GM12892 (cell line): ENCODE data around the gene THOC2.

Experiments
- POLR2A ChIP-seq: IDR thresholded peaks from 2 replicates; pipeline ENCODE4 v1.6.1; 2011; ENCODE audit warnings: low read depth, low read length, control low read depth
- POLR2AphosphoS5 ChIP-seq: IDR thresholded peaks from 2 replicates; pipeline ENCODE4 v1.6.1; 2011; ENCODE audit warnings: low read depth, low read length, control low read depth
- TAF1 ChIP-seq: IDR thresholded peaks from 2 replicates; pipeline ENCODE4 v1.6.1; 2011; ENCODE audit warnings: low read depth, mild to moderate bottlenecking, control low read depth, low read length, borderline replicate concordance

- TF ChIP-seq POLR2AphosphoS5 (no peak), POLR2A (no peak), TAF1 (no peak)
Observed at GRCh38 chrX:123607270-123607669, 125.6 kb downstream of the THOC2 start.
